DMS153 (cell line): ENCODE data around the gene TMEM51.

Experiments
- DNase-seq: peaks from one replicate; lab custom pipeline; 2025; lab: John Stamatoyannopoulos, UW

The TMEM51 gene

DNA sequence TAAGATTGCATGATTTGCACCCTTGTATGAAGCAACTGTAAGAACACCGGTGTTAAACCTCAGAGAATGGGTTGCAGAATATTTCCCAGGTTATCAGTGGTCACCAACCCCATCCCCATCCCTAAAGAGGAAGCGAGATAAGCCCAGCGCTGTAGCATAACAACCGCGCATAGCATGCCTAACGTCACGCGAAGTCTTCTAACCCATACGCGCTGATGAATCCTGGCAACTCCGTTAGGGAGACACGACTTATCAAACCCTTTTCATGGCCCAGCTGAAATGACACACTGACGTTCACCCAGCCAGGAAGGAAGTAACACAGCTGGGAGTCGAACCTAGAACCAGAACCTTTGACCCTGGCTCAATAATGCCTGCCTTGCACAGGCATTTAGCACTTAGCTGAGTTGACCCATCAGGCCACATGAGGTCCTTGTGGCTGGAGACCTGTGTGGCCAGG is 24.2 kb downstream of the TMEM51 start:
- DNase-seq = peak; percentile 21

DNA sequence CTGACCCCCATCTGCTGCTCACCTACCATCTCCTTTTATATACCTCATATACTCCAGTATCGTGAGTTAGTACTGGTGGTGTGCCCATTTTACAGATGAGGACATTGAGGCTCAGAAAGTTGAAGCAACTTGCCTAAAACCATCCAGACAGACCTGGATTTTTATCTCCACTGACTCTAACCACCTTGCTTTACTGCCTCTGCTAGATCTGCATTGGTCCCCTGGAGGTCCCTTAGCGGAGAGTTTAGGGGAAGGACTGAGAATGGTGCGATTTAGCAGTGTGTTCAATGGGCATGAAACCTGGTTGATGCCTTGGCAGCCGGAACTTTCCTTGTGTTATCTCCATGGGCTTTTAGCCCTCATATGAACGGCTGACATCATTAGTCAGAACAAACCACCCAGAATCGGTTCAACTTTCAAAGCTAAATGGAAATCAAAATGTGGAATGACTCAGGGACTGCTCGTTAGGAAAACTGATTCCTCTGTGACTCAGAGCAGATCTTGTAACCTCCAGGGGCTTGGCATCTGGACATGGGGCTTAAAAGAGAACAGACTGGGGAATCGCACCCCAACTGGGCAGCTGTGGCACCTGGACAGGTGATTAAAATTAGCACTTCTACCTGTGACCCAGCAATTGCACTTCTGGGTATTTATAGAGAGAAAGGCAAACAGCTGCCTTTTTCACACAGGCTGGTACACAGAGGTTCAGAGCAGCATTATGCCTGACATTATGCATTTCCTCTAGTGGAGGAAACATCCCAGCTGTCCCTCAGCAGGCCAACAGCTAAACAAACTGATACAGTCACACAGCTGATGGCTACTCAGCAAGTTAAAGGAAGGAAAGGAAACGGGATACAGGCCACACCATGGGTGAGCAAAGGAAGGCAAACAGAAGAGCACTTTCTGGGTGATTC is 25.3 kb downstream of the TMEM51 start:
- DNase-seq = peak; percentile 96

DNA sequence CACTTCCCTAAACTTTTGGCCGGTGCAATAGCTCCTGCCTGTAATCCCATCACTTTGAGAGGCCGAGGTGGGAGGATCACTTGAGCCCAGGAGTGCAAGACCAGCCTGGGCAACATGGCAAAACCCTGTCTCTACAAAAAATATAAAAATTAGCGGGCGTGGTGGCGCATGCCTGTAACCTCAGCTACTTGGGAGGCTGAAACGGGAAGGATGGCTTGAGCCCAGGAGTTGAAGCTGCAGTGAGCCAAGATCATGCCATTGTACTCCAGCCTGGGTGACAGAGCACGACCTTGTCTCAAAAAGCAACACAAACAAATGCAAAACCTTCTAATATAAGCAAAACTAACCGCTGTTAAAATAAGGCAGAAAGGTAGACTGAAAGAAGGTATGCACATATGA is 25.9 kb downstream of the TMEM51 start:
- no peak for DNase-seq

DNA sequence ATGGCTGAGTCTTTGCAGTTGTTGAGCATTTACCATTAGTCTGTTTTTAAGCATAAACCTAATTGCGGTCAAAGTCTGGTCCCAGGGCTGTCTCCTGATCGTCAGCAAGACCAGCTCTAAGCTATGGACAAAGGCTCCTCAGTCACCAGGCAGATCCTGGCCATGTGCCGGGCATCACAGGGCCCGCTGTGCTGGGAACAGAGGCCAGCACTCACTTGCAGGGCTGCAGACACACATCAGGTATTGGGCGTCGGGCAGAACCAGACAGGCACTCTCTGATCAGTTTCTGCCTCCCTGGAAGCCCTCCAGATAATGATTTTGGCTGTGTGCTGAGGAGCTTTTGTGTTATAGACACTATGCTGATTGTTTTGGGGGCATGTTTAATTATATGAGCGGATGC is 26.6 kb downstream of the TMEM51 start:
- no peak for DNase-seq

DNA sequence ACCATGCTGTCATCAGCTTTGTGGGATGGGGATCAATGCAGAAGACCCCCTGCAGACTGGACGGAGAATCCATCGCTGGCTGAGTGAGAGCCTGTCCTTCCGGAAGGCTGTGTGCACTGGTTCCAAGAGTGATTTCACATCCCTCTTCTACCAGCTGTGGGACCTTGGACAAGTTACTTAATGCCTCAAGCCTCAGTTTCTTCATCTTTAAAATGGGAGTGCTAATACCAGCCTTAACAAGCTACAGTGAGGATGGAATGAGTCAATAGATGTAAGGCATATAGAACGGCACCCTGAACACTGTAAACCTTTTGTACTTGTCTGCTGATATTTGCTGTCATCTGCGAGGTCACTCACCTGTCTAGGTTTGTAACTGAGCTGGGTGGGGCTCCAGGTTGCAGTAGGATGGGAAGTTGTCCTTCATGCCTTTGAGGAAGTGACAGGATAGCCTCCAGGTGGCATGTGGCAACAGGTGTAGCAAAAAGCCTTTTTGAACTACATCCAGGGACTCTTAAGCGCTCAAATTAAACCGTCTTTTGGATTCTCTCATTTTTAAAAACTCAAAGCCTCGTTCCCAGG is 27.5 kb downstream of the TMEM51 start:
- peak; percentile 94 for DNase-seq

DNA sequence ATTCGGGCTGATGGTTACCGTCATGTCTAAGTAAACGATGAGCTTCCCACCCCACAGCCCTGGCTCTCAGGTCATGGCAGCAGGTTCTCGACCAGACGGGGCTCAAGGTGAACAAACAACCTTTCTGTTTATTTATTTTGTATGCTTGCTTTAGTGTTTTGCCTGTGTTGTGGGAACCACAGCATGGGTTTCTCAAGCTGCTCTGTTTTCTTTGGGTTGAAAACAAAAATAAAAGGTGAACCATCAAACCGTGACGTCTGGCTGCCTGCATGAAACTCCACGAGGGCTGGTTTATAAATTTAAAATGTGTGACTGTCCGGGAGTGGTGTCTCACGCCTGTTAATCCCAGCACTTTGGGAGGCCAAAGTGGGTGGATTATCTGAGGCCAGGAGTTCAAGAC is 28.0 kb downstream of the TMEM51 start:
- DNase-seq = no peak

DNA sequence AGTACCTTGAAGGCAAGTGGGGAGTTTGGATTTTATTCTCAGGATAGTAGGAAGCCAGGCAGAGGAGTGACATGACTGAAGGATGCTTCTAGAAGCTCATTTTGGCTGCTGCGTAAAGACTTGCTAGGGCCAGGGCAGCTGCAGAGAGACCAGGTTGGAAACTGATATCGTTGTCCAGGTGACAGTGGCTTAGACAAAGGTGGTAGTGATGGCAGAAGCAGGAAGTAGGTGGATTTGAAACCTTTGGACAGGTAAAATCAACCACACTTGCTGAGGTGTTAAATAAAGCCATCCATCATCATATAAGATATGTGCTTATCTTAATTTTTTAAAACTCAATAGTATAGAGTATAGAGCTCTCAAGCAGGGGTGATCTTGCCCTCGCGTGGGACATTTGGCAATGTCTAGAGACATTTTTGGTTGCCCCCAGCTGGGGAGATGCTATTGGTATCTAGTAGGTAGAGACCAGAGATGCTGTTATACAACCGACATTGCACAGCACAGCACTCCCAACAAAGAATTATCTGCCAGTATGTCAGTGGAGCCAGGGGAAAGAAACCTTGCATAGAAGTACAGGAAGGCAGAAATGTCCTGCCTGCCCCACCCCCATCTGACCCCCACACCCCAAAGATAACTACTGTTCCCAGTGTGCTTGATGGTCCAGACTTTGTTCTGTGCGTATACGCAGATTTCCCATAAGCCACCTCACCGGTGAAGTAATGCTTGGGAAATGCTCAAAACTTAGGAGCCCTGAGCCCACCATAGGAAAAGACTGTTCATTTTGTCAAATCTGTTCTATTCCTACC is 31.1 kb downstream of the TMEM51 start:
- peak; percentile 73 for DNase-seq

DNA sequence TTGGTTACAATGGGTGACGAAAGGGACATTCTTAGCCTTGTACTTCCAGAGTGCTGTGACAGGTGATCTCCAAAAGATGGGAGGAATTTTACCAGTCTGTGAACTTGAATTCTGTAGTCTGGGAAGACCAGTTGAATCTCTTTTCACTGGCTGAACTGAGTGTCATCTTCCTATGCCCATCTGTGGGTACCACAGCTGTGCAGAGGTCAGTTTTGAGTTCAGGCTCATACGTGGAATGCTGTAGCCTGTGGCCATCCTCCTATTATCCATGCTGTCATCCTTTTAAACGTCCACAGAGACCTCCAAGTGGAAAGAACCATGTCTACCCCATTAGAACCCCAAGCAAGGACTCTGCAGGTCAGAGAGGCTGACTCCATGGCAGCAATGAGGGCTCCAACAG is 32.1 kb downstream of the TMEM51 start:
- DNase-seq = no peak

DNA sequence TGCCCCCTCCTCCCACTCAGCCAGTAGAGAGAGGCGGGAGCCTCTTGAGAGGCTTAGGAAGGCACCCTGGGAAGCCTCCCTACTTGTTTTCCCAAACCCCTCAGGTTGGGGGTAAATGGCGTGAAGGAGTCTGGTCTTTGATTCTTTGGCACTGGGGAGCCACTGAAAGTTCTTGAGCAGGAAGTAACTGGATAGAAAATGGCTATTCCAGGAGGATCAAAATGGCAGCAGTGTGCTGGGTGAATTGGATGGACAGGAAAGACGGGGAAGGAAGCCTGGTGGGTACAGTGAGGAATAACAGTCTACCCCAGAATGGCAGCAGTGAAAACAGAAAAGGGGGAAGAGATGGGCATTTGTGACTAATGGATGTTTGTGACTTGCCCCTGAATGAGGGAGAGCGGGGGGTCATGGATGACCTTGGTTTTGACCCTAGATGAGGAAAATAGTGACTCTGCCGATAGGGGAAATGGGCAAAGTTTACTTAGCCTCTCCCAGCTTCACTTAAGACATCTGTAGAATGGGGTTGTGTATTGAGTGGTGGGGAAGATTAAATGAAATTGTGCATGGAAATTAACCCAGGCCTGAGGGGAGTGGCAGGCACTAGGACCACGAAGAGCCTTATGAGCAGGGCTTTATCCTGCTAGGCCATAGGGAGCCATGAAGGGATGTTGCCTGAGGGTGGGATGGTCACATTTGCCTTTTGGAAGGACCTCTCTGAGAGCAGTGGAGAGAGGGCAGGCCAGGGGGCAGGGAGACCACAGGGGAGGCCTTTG is 32.7 kb downstream of the TMEM51 start:
- DNase-seq = no peak

DNA sequence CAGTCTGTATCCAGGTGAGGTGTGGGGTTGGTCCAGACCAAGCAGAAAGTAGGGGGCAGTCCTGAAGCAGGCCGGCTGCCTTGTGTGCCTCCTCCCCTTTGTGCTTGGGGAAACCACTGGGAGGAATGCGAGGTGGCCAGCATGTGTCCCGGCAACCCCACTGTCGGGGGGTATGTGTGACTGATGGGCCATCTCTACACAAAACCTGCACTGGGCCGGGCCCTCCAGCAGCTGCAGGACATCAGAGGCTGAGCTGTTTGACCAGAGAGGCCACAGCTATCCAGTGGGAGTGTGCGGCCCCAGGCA is 33.3 kb downstream of the TMEM51 start:
- no peak for DNase-seq

DNA sequence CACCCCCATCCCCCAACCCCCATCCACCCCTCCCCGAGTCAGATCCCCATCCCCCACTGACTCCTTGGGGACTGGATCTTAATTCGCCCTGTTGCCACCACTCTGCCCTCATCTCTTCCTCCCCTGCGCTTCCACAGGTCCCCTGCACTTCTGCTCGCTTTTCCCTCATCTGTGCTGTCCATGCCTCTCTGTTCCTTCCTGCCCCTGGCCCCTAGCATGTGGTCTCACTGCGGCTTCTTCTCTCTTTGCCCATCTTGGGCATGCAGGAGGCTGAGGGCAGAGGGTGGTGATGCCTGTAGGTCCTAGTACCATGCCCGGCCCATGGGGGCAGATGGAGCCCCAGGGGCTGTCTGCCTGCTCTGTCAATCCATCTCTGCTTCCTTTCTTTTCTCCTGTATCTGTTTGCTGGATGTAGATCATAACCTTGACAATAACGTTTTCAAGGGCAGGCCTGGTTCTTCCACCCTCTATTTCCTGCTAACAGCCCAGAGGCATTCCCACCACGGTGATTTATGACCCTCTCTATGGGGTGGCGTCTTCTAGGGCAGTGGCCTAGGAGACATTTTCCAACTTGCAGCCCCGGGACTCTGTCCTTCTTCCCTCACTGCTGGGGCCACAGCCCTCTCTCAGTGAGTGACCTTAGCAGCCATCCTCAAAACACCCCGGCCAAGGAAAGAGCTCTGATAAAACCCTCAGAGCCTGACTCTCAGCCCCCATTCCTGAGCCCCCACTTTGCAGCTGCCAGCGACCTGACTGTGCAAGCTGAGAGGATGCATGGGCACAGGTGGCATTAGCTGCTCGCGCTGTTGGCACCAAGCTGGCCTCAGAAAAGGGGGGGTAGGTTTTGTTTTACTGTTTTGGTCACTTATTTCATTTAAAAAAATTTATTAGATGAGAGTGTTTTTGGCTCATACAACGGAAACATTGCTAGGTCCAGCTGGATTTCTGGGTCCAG is 33.9 kb downstream of the TMEM51 start:
- peak; percentile 61 for DNase-seq

DNA sequence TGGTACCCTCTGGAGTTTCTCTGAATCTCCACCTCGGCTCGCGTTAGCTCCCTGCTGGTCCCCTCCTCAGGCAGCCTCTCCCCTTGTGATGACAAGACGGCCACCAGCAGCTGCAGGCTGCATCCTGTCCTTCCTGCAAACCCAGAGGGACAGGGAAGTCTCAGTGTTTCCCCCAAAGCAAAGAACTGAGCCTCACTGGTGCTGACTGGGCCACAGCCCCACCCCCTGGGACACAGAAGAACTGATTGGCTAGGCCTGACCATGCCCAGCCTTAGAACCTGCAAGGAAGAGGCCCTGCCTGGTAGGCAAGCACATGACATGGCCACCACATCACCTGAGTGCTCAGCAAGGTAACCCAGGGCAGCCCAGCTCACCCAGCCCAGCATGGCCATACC is 34.6 kb downstream of the TMEM51 start:
- peak; percentile 59 for DNase-seq

DNA sequence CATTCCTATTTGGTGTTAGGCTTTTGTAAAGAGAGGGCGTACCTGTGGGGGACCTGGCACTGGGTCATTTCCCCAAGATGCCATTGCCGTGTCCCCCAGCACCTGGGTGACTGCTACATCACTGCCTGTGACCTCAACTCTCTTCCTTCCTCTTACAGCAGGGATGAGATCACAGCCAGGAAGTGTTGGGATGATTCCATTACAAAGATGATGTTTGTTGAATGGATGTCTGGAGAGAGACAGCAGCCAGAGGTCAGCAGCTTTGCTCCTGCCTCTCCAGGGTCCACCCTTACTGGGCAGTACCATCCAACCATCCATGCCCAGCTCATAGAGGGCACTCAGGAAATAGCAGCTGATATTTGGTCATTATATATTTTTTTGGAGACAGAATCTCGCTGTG is 35.1 kb downstream of the TMEM51 start:
- DNase-seq = peak; percentile 12

DNA sequence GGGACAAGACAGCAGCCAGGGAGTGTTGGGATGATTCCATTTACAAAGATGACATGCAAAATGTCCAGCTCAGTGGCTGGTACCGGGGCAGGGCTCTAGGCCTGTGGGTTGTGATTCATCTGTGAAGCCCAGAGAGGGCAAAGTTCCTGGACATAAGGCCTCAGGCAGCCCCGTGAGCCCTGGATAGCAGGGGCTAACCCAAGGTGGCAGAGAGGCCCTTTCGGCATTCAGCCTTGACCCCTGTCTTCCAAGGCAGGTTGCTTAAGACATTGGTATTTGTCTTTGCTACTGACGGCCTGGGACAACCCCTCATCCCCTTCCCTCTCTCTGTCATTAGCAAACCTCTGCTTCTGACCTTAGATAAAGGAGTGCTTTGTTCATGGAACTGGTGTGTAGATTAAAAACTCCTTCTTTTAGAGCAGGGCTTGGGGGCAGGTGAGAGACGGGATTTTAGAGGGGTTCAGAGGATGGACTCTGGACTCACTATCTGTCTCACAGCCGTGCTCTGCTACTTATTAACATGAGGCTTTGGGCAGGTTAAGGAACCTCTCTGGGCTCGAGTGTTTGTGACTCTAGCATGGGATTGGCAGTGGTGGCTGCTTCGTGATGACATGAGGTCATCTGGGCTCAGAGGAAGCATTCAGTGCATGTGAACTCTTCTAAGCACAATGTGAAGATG is 36.3 kb downstream of the TMEM51 start:
- DNase-seq = no peak

DNA sequence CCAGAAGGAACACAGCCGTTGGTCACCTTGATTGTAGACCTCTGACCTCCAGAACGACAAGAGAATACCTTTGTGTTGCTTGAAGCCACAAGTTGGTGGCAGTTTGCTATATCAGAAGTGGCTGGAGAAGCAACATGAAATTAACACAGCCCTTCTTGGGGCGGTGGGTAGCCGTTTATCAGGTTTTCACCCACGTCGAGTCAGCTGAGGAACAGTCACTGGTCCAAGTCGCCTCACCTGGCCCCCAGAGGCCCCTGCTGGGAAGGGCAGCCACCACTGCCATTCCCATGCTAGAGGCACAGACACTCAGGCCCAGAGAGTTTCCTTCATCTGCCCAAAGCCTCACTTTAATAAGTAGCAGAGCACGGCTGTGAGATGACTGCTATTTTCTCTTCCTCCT is 37.7 kb downstream of the TMEM51 start:
- DNase-seq = no peak

DNA sequence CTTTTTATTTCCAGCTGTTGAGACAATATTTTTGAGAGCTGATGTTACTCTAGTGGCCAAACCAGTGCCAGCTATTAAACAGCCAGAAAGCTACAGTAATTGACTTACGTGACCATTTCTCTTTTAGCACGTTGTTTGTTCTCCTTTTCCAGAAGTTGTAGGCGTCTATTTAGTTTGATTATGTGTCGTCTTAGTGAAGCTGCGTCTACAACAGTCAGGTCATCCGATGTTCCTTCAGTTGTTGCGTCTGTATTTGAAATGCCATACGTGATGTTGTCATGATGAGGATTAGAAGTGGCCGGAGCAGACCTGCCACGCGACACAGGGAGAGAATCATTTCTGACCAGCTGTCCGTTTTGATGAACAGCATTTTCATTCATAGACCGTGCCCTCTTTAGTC is 38.2 kb downstream of the TMEM51 start:
- DNase-seq = no peak

DNA sequence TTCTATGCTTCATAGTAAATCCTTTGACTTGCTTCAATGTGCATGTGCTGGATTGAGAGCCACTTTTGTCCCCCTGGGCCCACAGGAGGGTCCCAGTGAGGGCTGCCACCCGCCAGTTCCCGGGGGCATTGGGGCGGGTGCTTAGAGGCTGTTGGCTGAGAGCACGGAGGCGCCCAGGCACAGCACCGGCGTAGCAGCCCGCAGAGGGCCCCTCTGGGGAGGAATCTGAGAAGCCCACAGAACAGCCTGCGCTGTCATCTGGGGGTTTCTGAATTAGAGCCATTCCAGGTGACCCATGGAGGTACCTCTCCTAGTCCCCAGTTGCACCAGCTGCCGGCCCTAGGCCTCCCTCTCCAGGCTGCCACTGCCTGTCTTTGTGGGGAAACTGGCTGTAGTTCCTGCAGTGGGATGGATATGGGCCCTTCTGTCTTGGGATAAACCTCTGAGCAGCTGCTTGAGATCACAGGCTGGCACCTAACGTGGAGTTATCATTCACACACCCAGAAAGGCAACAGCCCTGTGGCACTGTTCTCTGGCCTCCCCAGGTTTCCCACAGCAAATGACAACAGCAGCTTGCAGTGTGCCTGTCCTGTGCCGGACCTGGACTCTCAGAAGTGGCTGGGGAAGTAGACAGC is 39.5 kb downstream of the TMEM51 start:
- DNase-seq = no peak

DNA sequence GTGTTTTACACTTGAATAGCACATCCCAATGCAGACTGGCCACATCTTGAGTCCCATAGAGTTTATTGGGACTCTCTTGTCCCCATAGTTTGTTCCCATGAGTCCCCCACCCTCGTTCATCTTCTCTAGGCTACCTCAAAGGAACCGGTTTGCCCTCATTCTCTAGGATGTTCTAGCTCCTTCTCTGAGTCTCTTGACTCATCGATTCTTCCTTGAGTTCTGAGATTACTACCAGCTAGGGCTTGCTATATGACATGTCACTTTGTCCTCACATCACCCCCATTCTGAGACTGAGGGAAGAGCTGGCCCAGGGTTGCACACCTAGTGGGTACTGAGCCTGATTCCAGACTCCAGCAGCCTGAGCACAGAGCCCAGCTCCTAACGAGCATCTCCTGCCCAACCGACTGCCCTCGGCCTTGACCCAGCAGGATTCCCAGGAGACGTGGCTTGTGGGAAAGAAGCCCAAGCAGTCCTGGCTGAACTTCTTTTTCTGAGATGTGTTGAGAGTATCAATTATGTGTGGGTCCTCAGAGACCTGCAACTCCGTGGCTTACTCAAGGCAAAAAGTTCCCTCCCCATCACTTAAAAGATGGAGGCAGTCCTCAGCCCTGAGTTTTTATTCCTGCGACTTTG is 42.0 kb downstream of the TMEM51 start:
- DNase-seq = no peak

DNA sequence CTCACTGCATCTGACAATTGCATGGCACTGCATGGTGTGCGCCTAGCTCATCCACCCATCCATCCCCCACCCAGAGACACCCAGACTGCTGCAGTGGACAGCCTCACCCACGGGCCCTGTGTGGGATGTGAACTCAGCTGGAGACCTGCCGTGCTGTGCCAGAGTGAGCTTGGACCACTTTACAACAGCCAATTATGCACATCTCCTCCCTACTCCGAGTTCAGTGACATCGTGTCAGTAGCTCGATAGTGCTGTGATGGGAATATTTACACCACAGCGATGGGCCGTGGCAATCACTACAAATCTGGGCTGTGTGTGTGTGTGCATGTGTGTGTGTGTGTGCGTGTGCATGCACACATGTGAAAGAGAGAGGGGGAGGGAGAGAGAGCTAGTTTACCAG is 42.5 kb downstream of the TMEM51 start:
- DNase-seq = no peak
